ENCODE results near the gene FDX1. TPM values are rescaled to one million over a fixed set of nuclear protein-coding genes. Genes with fewer than 3 reads are reported as not detected.
A peak's percentile ranks its signal among the peaks of the same experiment; 100 is the strongest.

The FDX1 gene
- total and polyA plus RNA-seq, 12 donors, result 51.1 to 1,586 (median 315) TPM

DNA sequence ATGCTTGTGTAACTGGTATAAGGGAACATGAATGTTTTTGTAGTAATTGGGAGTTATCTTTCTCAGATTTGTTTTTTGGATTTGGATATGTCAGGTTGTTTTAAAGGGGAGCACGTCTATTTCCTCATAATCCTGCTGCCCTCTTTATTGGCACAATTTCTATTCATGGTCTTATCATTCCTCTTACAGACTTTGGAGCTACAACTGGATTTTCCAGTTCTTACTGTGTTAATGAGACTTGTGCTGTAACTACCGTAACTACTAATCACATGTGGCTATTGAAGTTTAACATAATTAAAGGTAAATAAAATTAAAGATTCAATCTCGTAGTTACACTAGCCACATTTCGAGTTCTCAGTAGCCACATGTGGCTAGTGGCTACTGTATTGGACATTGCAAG, 1.9 kb downstream of the FDX1 start:
- intact Hi-C loops (cut with DNase I), result loop anchor here in 1 of 2 donors (5.0 kb wide), 2 partner anchors 134 to 229 kb away; partner anchors contain the start of gene RDX
- Histone ChIP-seq H3K27ac (peak overlapping the region; percentile 89 to 98 (median 96)), H3K36me3 (replicated peaks in 1 of 2) (peaks cover 0 to 1% of the 10 kb centered on the region in 2 donors), H3K27me3 (no peaks in the 10 kb centered on the region), H3K4me1 (replicated peaks in 1 of 2) (peaks cover 33 to 43% of the 10 kb centered on the region in 2 donors), H3K4me3 (peak overlapping the region; percentile 1 to 100 (median 70)), H3K9me3 (replicated peaks in 1 of 3) (no peaks in the 10 kb centered on the region)
- no peak for DNase-seq
- TF ChIP-seq POLR2A (IDR thresholded peaks at IDR 0.05), result no peak
- TF ChIP-seq, protein P1, sequence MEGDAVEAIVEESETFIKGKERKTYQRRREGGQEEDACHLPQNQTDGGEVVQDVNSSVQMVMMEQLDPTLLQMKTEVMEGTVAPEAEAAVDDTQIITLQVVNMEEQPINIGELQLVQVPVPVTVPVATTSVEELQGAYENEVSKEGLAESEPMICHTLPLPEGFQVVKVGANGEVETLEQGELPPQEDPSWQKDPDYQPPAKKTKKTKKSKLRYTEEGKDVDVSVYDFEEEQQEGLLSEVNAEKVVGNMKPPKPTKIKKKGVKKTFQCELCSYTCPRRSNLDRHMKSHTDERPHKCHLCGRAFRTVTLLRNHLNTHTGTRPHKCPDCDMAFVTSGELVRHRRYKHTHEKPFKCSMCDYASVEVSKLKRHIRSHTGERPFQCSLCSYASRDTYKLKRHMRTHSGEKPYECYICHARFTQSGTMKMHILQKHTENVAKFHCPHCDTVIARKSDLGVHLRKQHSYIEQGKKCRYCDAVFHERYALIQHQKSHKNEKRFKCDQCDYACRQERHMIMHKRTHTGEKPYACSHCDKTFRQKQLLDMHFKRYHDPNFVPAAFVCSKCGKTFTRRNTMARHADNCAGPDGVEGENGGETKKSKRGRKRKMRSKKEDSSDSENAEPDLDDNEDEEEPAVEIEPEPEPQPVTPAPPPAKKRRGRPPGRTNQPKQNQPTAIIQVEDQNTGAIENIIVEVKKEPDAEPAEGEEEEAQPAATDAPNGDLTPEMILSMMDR (IDR thresholded peaks at IDR 0.05), result no peak
- WGBS, 4 donors, result 22 to 41% (median 31%) methylated on average over 4 of the region's 4 CpGs

DNA sequence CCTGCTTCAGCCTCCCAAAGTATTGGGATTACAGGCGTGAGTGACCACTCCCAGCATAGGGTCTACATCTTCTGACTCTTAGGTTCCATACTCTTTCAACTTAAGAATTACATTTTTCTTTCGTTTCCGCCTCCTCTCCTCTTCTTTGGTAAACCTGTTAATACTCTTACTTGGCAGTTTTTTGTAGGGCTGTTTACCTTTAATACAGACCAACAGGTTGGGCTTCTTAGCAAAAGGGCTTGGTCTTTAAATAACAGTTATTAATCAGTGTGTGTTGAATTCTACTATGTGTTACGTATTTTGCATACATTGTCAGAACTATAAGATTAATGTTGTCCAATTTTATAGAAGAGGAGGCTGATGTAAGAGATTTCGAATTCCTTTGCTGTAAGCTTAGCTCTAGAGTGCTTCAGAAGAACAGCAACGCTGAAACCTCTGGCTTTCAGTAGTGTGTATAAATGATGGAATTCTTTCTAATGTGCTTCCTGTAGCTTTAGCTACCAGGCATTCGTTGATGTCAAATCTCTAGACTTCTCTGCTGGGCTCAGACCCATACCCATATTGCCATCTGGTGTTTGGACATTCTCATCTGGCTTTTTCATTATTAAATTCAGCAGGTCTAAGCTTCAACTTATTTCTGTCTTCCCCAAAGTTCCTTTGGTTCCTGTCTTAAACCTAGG, 3.1 kb downstream of the FDX1 start:
- H3K4me3 ChIP-seq, result peak overlapping the region in 3 of 4 donors; percentile 8 to 94 (median 47)
- no peaks in the 10 kb centered on the region for H3K27me3 ChIP-seq
- peak overlapping the region; percentile 89 to 98 (median 96) for H3K27ac ChIP-seq
- intact Hi-C loops (cut with DNase I), result loop anchor here in 1 of 2 donors (5.0 kb wide), 2 partner anchors 136 to 231 kb away; partner anchors contain the start of gene RDX
- peaks cover 42 to 54% of the 10 kb centered on the region in 2 donors for H3K4me1 ChIP-seq (replicated peaks in 1 of 2)
- H3K9me3 ChIP-seq (replicated peaks in 1 of 3), result no peaks in the 10 kb centered on the region
- DNase-seq, result no peak
- H3K36me3 ChIP-seq (replicated peaks in 1 of 2), result peaks cover 0 to 13% of the 10 kb centered on the region in 2 donors
- 39 to 44% (median 43%) methylated on average over 7 of the region's 7 CpGs for WGBS, 4 donors
- TF ChIP-seq, protein P1 (IDR thresholded peaks at IDR 0.05), result no peak
- TF ChIP-seq POLR2A (IDR thresholded peaks at IDR 0.05), result peak in 1 of 2 donors; percentile 7

DNA sequence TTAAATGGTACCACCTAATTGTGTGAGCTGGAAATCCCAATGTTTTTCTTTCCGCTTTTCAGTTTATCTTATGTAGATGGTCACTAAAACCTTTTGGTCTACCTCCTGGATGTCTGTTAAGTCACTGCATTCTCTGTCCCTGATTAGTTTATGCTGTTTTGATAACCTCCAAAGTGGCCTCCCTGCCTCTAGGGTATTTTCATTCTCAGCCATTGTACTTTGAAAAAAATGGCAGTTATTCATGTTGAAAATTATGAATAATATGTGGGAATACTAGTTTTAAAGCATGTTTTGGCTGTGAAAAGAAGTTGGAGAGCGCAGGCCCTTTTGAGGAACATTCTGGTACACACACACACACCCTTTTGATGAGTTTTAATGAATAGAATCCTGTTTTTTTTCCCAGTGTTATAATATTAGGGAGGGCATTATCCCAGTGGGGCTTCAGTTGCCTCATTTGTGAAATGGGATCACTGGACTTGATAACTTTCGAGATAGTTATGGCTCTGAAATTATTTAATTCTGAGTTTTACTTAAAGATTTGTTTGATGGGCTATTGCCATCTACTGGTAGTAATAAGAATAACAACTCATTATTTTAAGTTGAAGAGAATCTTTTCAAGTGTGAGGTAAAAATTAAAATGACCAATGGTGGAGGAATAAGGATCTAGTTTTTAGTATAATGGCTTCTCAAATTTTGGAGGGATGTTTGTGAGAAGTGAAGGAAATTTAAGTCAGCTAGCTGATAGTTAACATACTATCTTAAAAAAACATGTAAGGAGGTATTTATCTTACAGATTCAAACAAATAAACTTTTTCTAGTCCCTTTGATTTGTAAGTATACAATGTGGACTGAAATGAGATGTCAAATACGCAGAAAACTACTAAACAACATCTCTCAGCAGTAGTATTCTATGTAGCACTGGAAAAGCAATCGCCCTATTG, 3.9 kb downstream of the FDX1 start:
- DNase-seq, result no peak
- intact Hi-C loops (cut with DNase I), result loop anchor here in 1 of 2 donors (5.0 kb wide), 2 partner anchors 136 to 231 kb away; partner anchors contain the start of gene RDX
- 35 to 46% (median 45%) methylated on average over 5 of the region's 5 CpGs for WGBS, 4 donors
- Histone ChIP-seq H3K4me1 (replicated peaks in 1 of 2) (peaks cover 40 to 53% of the 10 kb centered on the region in 2 donors), H3K27ac (peak overlapping the region; percentile 89 to 98 (median 96)), H3K9me3 (replicated peaks in 1 of 3) (no peaks in the 10 kb centered on the region), H3K4me3 (peak overlapping the region in 2 of 4 donors; percentile 8 to 94), H3K36me3 (replicated peaks in 1 of 2) (peaks cover 0 to 20% of the 10 kb centered on the region in 2 donors), H3K27me3 (no peaks in the 10 kb centered on the region)
- TF ChIP-seq, protein P1 (IDR thresholded peaks at IDR 0.05), result peak; percentile 27 to 76 (median 61)
- TF ChIP-seq POLR2A (IDR thresholded peaks at IDR 0.05), result peak in 1 of 2 donors; percentile 38

Data from adrenal gland (tissue), 12 donors.